PC-3 (cell line): ENCODE results near the gene IFT81. TPM values are rescaled to one million over a fixed set of nuclear protein-coding genes. Genes with fewer than 3 reads are reported as not detected.
"Not testable (repeated sequence)": the region's sequence is repeated elsewhere in the genome, so short reads cannot be mapped to it uniquely, and the experiment has no call there.

Experiments used
- ATAC-seq: fragments of 200-7000 bp; cut with Tn5 transposase; 2 replicates; pipeline ENCODE4 v1.9.1; 2020; ENCODE audit warnings: mild to moderate bottlenecking, moderate library complexity
- BruUV-seq: library from RNA; stranded (reverse); fragments of 400-500 nt; replicated peaks from 2 replicates; lab custom pipeline; 2021; lab: Mats Ljungman, UMichigan
- CTCF ChIA-PET: fragments of 300-600 bp; sonication (Branson Sonifier 250); formaldehyde crosslinking; loops from one replicate; lab custom pipeline; 2022; ENCODE audit warnings: antibody characterized with exemption; lab: Charles Lee
- POLR2A ChIA-PET: fragments of 300-600 bp; sonication (Branson Sonifier 250); formaldehyde crosslinking; loops from one replicate; lab custom pipeline; 2022; ENCODE audit warnings: antibody characterized with exemption; ENCODE audit not compliant: unreplicated experiment; lab: Charles Lee
- DNase-seq: peaks from one replicate; pipeline ENCODE4 v3.0.0-alpha.2; 2015
- H2AFZ ChIP-seq: fragments of 300-600 bp; sonication (generic); 2 replicates; pipeline ENCODE4 v1.6.0; 2016; ENCODE audit warnings: antibody characterized with exemption, low read length
- H3F3A ChIP-seq: fragments of 300-600 bp; sonication (generic); one replicate; pipeline ENCODE4 v1.6.0; 2017; ENCODE audit warnings: antibody characterized with exemption, low read length, control low read depth, mild to moderate bottlenecking; ENCODE audit not compliant: unreplicated experiment
- H3K27ac ChIP-seq: fragments of 300-600 bp; sonication (generic); 2 replicates; pipeline ENCODE4 v1.5.1; 2016; ENCODE audit warnings: mild to moderate bottlenecking, low read length
- H3K27me3 ChIP-seq: fragments of 300-600 bp; sonication (generic); 2 replicates; pipeline ENCODE4 v1.6.1; 2016; ENCODE audit warnings: low read length, mixed read lengths
- H3K36me3 ChIP-seq: fragments of 300-600 bp; sonication (generic); 2 replicates; pipeline ENCODE4 v1.6.1; 2016; ENCODE audit warnings: low read depth, mixed run types, low read length, mixed read lengths
- H3K4me1 ChIP-seq: fragments of 300-600 bp; sonication (generic); 2 replicates; pipeline ENCODE4 v1.5.1; 2016; ENCODE audit warnings: low read length; ENCODE audit not compliant: insufficient read depth
- H3K4me2 ChIP-seq: fragments of 300-600 bp; sonication (generic); 2 replicates; pipeline ENCODE4 v1.6.0; 2016; ENCODE audit warnings: low read length
- H3K4me3 ChIP-seq: fragments of 300-600 bp; sonication (generic); 2 replicates; pipeline ENCODE4 v1.5.1; 2016; ENCODE audit warnings: mild to moderate bottlenecking, low read length, mixed read lengths
- H3K79me2 ChIP-seq: fragments of 300-600 bp; sonication (generic); 2 replicates; pipeline ENCODE4 v1.6.1; 2017; ENCODE audit warnings: low read length, mixed read lengths
- H3K9ac ChIP-seq: fragments of 300-600 bp; sonication (generic); 2 replicates; pipeline ENCODE4 v1.6.0; 2016; ENCODE audit warnings: mild to moderate bottlenecking, low read length
- H3K9me2 ChIP-seq: fragments of 300-600 bp; sonication (generic); replicated peaks from 2 replicates; pipeline ENCODE4 v1.6.1; 2016; ENCODE audit warnings: mixed run types, low read length, mixed read lengths
- H3K9me3 ChIP-seq: fragments of 300-600 bp; sonication (generic); 2 replicates; pipeline ENCODE4 v1.6.1; 2016; ENCODE audit warnings: low read length, mixed read lengths
- H4K20me1 ChIP-seq: fragments of 300-600 bp; sonication (generic); 2 replicates; pipeline ENCODE4 v1.6.1; 2016; ENCODE audit warnings: low read length, mixed read lengths
- CTCF ChIP-seq: fragments of 300-600 bp; sonication (generic); conservative IDR thresholded peaks from 2 replicates; pipeline ENCODE4 v1.5.1; 2017; ENCODE audit warnings: antibody characterized with exemption, low read depth, mild to moderate bottlenecking, low read length
- EZH2 ChIP-seq: fragments of 300-600 bp; sonication (generic); IDR thresholded peaks from one replicate; pipeline ENCODE4 v1.6.1; 2017; ENCODE audit warnings: antibody characterized with exemption, mild to moderate bottlenecking, low read length; ENCODE audit not compliant: unreplicated experiment
- EZH2phosphoT487 ChIP-seq: fragments of 300-600 bp; sonication (generic); IDR thresholded peaks from 2 replicates; pipeline ENCODE4 v1.6.1; 2018; ENCODE audit warnings: mild to moderate bottlenecking, antibody characterized with exemption, low read length, borderline replicate concordance
- intact Hi-C: fragments of 100-400 bp; cut with micrococcal nuclease; formaldehyde crosslinking; loops from 2 replicates; pipeline ENCODE4 v1.9.0; 2023
- total RNA-seq: library from RNA; depleted of rRNA; stranded (reverse); fragments of >200 nt; gene quantifications from 2 replicates; pipeline ENCODE4 v1.2.3, GENCODE V29; 2014

IFT81 gene
- total RNA-seq, 1 experiment from 2014 or later, result 10.1 TPM

- no peak for ATAC-seq
- no peak overlapping the region for H2AFZ ChIP-seq
Measured at GRCh38 chr12:110253176-110253575, 129.0 kb downstream of the IFT81 start.

GRCh38 chr12:110254971-110255540 is 130.9 kb downstream of the IFT81 start:
- no peaks in the 10 kb centered on the region for H3K9me3 ChIP-seq
- no peak for TF ChIP-seq EZH2phosphoT487
- no peak for TF ChIP-seq EZH2
- no peak for TF ChIP-seq CTCF
- no peak overlapping the region for H3K4me2 ChIP-seq
- BruUV-seq, result no TSS peak
- POLR2A ChIA-PET, result no interaction called here
- H3F3A ChIP-seq, result no peaks in the 10 kb centered on the region
- no peaks in the 10 kb centered on the region for H3K9me2 ChIP-seq
- DNase-seq, result no peak
- H3K27ac ChIP-seq, result no peak overlapping the region
- no peaks in the 10 kb centered on the region for H3K36me3 ChIP-seq
- no peaks in the 10 kb centered on the region for H3K4me1 ChIP-seq
- no peak overlapping the region for H3K4me3 ChIP-seq
- no peaks in the 10 kb centered on the region for H3K27me3 ChIP-seq
- no peak overlapping the region for H3K9ac ChIP-seq
- ATAC-seq, result no peak
- no peaks in the 10 kb centered on the region for H4K20me1 ChIP-seq
- CTCF ChIA-PET, result no interaction called here
- no peaks in the 10 kb centered on the region for H3K79me2 ChIP-seq
- no peak overlapping the region for H2AFZ ChIP-seq
- intact Hi-C loops, result no loop called here

More at GRCh38 chr12:110253176-110253575, 129.0 kb downstream of the IFT81 start:
- no peak overlapping the region for H3K27ac ChIP-seq
- intact Hi-C loops, result no loop called here
- H3K9me3 ChIP-seq, result no peaks in the 10 kb centered on the region
- no peaks in the 10 kb centered on the region for H3K9me2 ChIP-seq
- H3K9ac ChIP-seq, result no peak overlapping the region
- no peaks in the 10 kb centered on the region for H4K20me1 ChIP-seq
- no peaks in the 10 kb centered on the region for H3K27me3 ChIP-seq
- H3K4me3 ChIP-seq, result no peak overlapping the region
- peaks cover 7% of the 10 kb centered on the region for H3K4me1 ChIP-seq
- no peaks in the 10 kb centered on the region for H3K79me2 ChIP-seq
- TF ChIP-seq CTCF (no peak), EZH2phosphoT487 (no peak), EZH2 (no peak)
- H3K36me3 ChIP-seq, result no peaks in the 10 kb centered on the region
- CTCF ChIA-PET, result no interaction called here
- H3K4me2 ChIP-seq, result no peak overlapping the region
- BruUV-seq, result no TSS peak
- POLR2A ChIA-PET, result no interaction called here
- no peak for DNase-seq
- H3F3A ChIP-seq, result no peaks in the 10 kb centered on the region

DNA sequence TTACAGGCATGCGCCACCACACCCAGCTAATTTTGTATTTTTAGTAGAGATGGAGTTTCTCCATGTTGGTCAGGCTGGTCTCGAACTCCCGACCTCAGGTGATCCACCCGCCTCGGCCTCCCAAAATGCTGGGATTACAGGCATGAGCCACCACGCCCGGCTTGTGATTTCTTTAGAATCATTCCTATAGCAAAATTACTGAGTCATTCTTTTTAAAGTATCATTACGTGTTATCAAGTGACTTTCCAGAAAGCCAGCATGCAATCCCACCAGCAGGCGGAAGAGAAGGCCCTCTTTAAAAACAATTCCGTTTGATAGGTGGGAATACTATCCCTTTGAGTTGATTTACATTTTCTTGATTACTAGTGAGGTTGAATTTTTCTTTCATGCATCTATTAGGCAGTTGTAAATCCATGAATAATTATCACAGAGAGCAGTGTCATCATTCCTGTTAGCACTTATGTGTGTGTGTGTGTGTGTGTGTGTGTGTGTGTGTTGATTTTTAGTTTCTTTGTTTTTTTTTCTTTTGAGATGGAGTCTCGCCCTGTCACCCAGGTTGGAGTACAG is 131.8 kb downstream of the IFT81 start:
- BruUV-seq, ATAC-seq, H3K9ac ChIP-seq, H3K27ac ChIP-seq, H3K9me2 ChIP-seq, H3K9me3 ChIP-seq, POLR2A ChIA-PET, H3K36me3 ChIP-seq, H2AFZ ChIP-seq, CTCF ChIA-PET, H3K27me3 ChIP-seq, H3K4me3 ChIP-seq, DNase-seq, H4K20me1 ChIP-seq, H3K4me2 ChIP-seq, H3K79me2 ChIP-seq, H3K4me1 ChIP-seq, intact Hi-C loops, H3F3A ChIP-seq: not testable (repeated sequence)
